RWPE1 (cell line): ENCODE data around the gene P3H2.

Source experiments
- CTCF ChIA-PET: fragments of 350-600 bp; sonication (Branson Sonifier 250); formaldehyde crosslinking; extraction: SDS; loops from one replicate; lab custom pipeline; 2021; lab: Yijun Ruan, JAX
- POLR2A ChIA-PET: fragments of 400-600 bp; formaldehyde crosslinking; extraction: SDS; loops from one replicate; lab custom pipeline; 2020; ENCODE audit warnings: antibody characterized with exemption; ENCODE audit not compliant: low non-redundant PET; lab: Yijun Ruan, JAX
- DNase-seq: peaks from one replicate; pipeline ENCODE4 v3.0.0; 2012; ENCODE audit warnings: low spot score
- H3K27ac ChIP-seq: fragments of 450-650 bp; 2 replicates; pipeline ENCODE4 v1.5.1; 2017
- TF ChIP-seq, protein P1 (sequence below): fragments of 450-650 bp; conservative IDR thresholded peaks from 2 replicates; pipeline ENCODE4 v1.5.1; 2017; ENCODE audit warnings: low read depth, mild to moderate bottlenecking

Gene P3H2

GRCh38 chr3:190108804-190109203 is 11.9 kb downstream of the P3H2 start:
- TF ChIP-seq, protein P1, sequence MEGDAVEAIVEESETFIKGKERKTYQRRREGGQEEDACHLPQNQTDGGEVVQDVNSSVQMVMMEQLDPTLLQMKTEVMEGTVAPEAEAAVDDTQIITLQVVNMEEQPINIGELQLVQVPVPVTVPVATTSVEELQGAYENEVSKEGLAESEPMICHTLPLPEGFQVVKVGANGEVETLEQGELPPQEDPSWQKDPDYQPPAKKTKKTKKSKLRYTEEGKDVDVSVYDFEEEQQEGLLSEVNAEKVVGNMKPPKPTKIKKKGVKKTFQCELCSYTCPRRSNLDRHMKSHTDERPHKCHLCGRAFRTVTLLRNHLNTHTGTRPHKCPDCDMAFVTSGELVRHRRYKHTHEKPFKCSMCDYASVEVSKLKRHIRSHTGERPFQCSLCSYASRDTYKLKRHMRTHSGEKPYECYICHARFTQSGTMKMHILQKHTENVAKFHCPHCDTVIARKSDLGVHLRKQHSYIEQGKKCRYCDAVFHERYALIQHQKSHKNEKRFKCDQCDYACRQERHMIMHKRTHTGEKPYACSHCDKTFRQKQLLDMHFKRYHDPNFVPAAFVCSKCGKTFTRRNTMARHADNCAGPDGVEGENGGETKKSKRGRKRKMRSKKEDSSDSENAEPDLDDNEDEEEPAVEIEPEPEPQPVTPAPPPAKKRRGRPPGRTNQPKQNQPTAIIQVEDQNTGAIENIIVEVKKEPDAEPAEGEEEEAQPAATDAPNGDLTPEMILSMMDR = no peak
- no peak overlapping the region for H3K27ac ChIP-seq
- POLR2A ChIA-PET = no interaction called here
- DNase-seq = no peak
- CTCF ChIA-PET = interaction anchor here (0.7 kb wide), 1 partner anchor 17 kb away, joined by 3 read pairs; no protein-coding TSS in a partner anchor

DNA sequence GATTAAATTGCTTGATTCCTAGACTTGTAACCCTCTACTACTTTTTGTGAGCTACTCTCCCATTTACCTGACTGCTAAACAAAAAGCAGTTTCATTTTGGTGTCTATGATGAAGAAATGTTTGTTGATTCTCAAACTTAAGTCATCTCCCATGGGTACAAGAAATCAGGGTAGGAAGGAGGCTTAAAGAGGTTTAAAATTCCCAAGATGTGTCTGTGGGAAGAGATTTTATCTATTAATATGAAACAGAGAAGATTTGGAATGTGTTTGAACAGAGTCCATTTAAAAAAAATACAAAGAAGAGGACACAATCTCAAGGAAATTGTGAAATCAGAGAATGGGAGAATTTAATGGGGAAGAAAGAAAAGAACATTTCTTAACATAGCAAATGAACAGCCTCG is 14.8 kb downstream of the P3H2 start:
- H3K27ac ChIP-seq = no peak overlapping the region
- TF ChIP-seq, protein P1 = no peak
- DNase-seq = no peak
- CTCF ChIA-PET = no interaction called here
- POLR2A ChIA-PET = no interaction called here

DNA sequence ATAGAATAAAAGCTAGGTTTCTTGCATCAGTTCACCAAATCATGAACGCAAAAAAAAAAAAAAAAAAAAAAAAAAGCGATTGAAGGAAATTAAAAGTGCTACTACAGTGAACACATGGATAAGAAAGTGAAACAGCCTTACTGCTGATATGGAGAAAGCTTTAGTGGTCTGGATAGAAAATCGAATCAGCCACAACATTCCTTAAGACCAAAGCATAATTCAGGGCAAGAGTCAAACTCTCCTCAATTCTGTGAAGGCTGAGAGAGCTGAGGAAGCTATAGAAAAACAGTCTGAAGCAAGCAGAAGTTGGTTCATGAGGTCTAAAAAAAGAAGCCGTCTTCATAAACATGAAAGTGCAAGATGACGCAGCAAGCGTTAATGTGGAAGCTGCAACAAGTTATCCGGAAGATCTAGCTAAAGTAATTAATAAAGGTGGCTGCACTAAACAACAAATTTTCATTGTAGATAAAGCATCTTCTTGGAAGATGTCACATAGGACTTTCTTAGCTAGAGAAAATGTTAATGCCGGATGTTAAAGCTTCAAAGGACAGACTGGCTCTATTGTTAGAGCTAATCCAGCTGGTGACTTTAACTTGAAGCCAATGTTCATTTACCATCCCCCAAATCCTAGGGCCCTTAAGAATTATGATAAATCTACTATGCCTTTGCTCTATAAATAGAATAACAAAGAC is 19.2 kb downstream of the P3H2 start:
- CTCF ChIA-PET = no interaction called here
- POLR2A ChIA-PET = no interaction called here
- TF ChIP-seq, protein P1 = no peak
- no peak for DNase-seq
- H3K27ac ChIP-seq = no peak overlapping the region

DNA sequence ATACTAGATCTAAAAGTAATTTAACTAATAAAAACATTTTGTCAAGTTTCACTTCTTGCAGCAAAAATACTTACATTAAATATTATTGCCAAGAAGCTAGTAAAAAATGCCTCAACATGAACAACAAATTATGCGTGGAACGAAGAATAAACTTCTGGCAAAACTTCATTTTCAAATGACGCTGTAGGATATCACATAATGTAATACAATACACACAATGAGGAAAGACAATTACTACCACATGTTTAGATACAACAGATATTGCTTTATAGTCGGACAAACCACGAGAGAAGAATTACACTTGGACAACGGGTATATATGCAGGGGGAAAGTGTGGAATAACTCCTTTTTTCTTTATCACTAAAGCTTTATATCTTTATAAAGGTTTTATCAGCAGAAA is 21.6 kb downstream of the P3H2 start:
- no peak for DNase-seq
- CTCF ChIA-PET = interaction anchor here (0.6 kb wide), 1 partner anchor 22 kb away, joined by 3 read pairs; the partner anchor contains the start of gene P3H2
- POLR2A ChIA-PET = no interaction called here
- TF ChIP-seq, protein P1 = no peak
- H3K27ac ChIP-seq = no peak overlapping the region

DNA sequence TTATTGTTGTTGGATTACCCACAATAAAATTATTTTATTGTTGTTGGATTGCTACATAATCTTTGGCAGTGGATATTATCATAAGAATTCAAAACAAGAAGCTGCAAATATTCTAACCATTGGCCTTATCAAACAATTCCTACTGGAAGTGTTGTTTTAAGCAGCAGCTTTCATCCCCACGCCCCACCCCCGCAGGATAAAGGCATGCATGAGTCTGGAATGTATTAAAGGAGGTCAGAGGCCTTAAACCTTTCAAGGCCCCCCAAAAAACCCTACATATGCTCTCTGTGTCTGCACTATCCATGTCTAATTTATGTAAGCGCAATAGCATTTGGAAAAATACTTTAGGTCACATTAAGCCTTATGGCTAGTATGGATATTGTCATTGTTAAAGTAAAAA is 23.1 kb downstream of the P3H2 start:
- DNase-seq = no peak
- ChIA-PET POLR2A (no interaction called here), CTCF (no interaction called here)
- TF ChIP-seq, protein P1 = no peak
- no peak overlapping the region for H3K27ac ChIP-seq

GRCh38 chr3:190097025-190097424 is 23.7 kb downstream of the P3H2 start:
- ChIA-PET CTCF (no interaction called here), POLR2A (no interaction called here)
- H3K27ac ChIP-seq = no peak overlapping the region
- TF ChIP-seq, protein P1 = no peak
- DNase-seq = no peak
